Retinal pigment epithelial cell (primary cell): ENCODE data around the gene SLC44A3.

Experiments used
- DNase-seq: peaks from one replicate; pipeline ENCODE4 v3.0.0-alpha.2; 2010; ENCODE audit warnings: low read depth
- H3K4me3 ChIP-seq: 2 replicates; pipeline ENCODE4 v1.5.1; 2011; ENCODE audit warnings: mild to moderate bottlenecking, low read length, control low read depth, moderate library complexity
- TF ChIP-seq, protein P1 (sequence below): conservative IDR thresholded peaks from 2 replicates; pipeline ENCODE4 v1.5.1; 2011; ENCODE audit warnings: low read depth, low read length, control low read depth, inconsistent platforms

The SLC44A3 gene

DNA sequence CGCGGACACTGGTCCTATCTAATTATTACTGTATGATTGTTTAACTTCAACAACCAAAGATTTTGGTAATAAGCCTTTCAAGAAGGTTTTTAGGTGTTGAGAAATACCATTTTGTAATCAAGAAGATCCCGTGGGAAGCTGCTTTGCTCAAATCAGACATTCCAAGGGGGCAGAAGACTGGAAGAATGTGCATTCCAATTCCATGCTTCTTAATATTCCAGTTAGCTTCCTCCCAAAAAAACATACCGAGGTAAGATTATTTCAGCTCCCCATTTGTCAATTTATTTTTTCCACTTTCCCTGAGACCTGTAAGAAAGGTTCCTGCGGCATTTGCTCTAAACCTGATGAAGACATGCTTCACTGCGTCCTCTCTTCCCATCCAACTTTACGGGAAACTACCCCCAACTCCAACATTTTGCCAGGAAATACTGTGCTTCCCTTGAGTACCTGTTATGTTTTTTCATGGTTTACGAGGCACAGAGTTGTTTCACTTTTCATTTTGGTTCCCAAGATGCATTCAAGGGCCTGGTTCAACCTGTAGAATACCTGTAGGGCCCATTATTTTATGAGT is 102.7 kb downstream of the SLC44A3 start:
- TF ChIP-seq, protein P1, sequence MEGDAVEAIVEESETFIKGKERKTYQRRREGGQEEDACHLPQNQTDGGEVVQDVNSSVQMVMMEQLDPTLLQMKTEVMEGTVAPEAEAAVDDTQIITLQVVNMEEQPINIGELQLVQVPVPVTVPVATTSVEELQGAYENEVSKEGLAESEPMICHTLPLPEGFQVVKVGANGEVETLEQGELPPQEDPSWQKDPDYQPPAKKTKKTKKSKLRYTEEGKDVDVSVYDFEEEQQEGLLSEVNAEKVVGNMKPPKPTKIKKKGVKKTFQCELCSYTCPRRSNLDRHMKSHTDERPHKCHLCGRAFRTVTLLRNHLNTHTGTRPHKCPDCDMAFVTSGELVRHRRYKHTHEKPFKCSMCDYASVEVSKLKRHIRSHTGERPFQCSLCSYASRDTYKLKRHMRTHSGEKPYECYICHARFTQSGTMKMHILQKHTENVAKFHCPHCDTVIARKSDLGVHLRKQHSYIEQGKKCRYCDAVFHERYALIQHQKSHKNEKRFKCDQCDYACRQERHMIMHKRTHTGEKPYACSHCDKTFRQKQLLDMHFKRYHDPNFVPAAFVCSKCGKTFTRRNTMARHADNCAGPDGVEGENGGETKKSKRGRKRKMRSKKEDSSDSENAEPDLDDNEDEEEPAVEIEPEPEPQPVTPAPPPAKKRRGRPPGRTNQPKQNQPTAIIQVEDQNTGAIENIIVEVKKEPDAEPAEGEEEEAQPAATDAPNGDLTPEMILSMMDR, result no peak
- DNase-seq, result no peak
- H3K4me3 ChIP-seq, result peak overlapping the region; percentile 96

DNA sequence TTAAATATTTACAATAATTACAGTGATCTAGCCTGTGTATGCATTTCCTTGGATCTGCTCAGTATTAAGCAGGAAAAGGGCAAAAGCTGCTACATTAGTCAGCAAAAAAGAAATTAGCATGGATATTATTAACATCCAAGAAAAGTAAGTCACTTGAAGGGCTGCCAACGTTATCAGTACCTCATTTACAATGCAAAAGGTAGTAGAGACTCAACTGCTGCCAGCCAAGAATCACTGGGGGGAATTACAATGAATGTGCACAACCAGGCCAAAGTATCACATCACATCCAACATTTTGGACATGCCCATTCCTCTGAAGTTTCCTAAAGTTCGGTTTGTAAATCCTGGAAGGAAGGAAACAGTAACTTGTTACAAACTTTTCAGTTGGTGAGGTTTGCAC is 104.8 kb downstream of the SLC44A3 start:
- H3K4me3 ChIP-seq, result peak overlapping the region; percentile 96

DNA sequence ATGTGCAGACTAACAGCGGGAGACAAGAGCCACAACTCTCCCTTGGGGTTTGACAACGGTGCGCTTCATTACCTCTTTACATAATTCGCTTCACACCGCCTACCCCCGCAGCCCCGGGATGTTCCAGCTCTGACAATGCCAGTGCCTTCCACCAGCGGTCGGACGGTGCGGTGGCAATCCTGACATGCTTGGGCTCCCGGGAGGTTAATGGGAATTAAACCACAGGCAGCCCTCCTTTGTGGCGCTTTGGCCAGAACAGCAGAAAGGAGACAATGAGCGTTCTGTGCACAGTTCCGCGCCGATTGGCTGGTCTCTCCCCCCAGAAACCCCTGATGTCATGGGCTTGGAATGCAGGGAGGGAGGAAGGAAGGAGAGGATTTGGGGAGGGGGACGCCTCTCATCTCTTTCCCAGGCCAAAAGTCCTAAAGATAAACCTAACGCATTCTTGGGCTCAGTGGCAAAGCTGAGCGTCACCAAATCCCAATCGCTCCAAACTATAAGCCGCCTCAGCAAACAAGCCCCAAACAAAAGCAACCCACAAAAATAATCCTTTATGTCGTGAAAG is 105.5 kb downstream of the SLC44A3 start:
- H3K4me3 ChIP-seq, result peak overlapping the region; percentile 96
- DNase-seq, result no peak
- TF ChIP-seq, protein P1, result no peak

More for the DNA sequence above, 104.8 kb downstream of the SLC44A3 start:
- TF ChIP-seq, protein P1, result no peak
- DNase-seq, result no peak

DNA sequence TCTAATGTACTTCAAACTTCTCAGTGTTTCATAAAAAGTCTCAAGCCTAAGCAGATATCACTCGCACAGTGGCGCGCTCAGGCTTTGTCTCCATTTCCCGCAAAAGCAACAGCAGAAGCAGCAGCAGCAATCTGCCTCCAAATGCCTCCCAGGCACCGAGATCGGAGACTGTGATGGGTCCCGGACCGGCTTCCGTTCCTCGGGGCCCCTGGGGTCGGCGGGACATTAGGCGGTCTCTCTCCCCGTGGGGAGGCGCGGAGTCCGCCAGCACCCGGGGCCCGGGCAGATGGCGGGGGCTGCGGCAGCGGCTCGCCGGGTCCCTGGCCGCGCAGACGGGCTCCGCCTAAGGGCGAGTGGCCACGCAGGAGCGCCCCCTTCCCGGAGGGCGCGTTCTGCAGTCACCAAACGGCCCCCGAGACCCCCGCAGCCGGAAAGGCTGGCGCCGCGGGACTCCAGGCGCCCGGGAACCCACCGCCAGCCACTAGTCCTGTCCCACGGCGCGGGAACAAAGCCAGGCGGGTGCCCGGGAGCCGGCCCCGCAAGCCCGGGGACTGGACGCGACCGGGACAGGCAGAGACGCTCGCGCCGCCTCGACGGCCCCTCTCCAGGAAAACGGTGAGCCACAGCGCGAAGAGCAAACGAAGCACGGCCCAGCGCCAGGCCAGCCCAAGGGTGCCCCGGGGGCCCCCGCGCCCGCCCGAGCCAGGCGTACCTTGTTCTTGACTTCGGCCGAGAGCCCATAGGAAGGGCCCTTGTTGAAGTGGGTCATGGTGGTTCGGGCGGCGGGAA is 106.2 kb downstream of the SLC44A3 start:
- DNase-seq, result no peak
- TF ChIP-seq, protein P1, result peak; percentile 47
- H3K4me3 ChIP-seq, result peak overlapping the region; percentile 96

DNA sequence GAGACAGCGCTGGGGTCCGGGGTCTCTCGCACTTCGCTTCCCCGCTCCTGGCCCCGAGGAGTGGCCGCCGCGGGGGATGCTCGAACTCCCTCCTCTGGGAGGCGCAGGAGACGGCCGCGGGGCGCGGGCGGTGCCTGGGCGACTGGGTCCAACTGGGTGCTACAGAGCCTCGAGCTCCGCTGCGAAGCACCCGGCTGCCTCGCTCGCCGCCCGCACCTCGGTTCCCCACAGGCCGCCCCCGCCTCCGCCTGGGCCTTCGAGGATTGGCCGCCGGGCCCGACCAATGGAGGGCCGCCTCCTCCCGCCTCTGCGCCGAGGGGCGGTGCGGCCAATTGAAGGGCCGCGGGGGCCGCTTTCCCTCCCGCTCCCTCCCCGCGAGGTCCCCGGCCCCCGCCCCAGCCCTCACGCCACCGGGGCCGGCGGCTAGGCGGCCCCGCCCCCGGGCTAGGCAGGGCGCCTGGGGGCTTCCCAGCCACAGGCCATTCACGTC is 106.8 kb downstream of the SLC44A3 start, which contains the start of gene CNN3:
Gene CNN3, minus strand, starts transcription at position 196 of the 490 bp plus-strand sequence. CDS start 216 bp downstream, outside the sequence.
- TF ChIP-seq, protein P1, result no peak
- H3K4me3 ChIP-seq, result peak within 1 kb of the TSS; percentile 96
- peak; percentile 77 for DNase-seq

DNA sequence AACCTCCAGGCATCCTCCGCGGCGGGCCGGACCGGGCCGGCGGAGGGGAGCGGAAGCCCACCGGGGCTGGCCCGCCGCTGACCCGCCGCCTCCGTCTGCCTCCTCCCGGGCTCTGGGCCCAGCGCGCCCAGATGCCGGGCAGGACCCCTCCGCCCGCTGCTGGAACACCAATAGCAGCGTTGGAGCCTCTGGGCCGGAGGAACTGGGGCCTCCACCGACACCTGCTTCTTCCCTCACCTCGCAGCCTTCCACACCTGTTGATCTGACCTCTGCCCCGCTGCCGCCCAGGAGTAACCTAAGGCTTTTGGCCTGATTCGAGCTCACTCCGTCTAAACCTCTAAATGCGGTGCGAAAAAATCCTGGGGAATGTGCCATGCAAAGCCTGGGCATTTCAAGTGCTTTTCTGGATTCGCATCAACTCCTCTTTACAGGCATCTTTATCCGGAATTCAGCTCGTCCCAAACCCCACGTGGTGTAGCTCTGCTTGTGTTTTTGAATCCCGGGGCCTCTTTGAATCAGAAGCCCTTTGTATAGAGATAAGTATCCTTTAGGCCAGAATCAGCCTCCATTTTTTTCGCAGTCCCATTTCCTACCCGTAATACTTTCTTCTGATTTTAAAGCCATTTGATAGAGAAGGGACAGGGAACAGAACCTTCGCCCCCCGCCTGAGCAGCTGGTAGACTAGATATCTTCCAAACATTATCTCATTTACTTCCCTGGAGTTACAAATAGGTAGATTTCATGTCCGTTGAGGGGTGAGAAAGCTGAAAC is 107.4 kb downstream of the SLC44A3 start:
- no peak for DNase-seq
- H3K4me3 ChIP-seq, result peak overlapping the region; percentile 81
- TF ChIP-seq, protein P1, result no peak
